Endothelial cell of umbilical vein (primary cell): ENCODE measurements around the gene DGCR8.

Experiments
- CTCF ChIP-seq, 2 donors: IDR thresholded peaks; 1 replicate in 1 of 2; 2 replicates in 1 of 2; pipeline ENCODE4 v1.5.1; 2011; ENCODE audit warnings: low read length in 2 of 2, mild to moderate bottlenecking in 2 of 2, moderate library complexity in 2 of 2, control low read depth in 1 of 2, inconsistent platforms in 1 of 2, low read depth in 1 of 2; ENCODE audit not compliant: insufficient read depth in 1 of 2; ENCODE audit errors: extremely low read depth in 1 of 2
- EZH2 ChIP-seq: IDR thresholded peaks from 2 replicates; pipeline ENCODE4 v1.6.1; 2012; ENCODE audit warnings: borderline replicate concordance, low read depth, mild to moderate bottlenecking, moderate library complexity, low read length, inconsistent platforms; ENCODE audit not compliant: severe bottlenecking
- FOS ChIP-seq: IDR thresholded peaks from 2 replicates; pipeline ENCODE4 v1.6.1; 2011; ENCODE audit warnings: mild to moderate bottlenecking, low read length, moderate library complexity, borderline replicate concordance; ENCODE audit not compliant: insufficient read depth
- POLR2A ChIP-seq: IDR thresholded peaks from 2 replicates; pipeline ENCODE4 v1.6.1; 2012; ENCODE audit warnings: low read depth, mild to moderate bottlenecking, control low read depth, low read length

- TF ChIP-seq FOS (no peak), EZH2 (no peak), CTCF (IDR thresholded peaks at IDR 0.05; ENCODE audit: extremely low read depth in 1 of 2, insufficient read depth in 1 of 2, low read depth in 1 of 2, low read length in 2 of 2) (no peak), POLR2A (no peak)
These were observed 45.9 kb upstream of the DGCR8 start for GRCh38 chr22:20034143-20034542.
